NCI-H187 (cell line): ENCODE results near the gene THADA.

Experiments used
- DNase-seq, 2 experiments: peaks; one replicate each; lab custom pipeline; 2025; lab: John Stamatoyannopoulos, UW

THADA gene

DNA sequence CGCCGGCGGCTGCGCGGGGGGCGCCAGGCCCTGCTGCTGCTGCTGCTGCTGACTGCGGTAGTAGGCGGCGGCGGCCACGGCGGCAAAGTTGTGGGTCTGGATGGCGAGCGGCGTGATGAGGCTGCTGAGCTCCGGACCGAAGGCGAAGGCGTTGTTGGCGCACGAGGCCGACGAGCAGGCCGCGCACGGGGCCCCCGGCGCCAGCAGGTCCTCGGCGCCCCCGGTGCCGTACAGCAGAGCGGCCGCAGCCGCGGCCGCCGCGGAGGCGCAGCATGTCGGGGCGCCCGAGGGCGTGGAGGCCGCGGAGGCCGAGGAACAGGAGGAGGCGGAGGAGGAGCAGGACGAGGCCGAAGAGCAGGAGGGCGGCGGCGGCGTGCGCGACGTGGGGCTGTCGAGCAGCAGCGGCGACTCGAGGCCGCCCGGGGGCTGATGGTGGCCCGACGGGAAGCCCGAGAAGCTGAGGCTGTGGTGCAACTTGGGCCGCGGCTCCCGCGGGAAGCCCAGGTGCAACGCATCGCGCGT is 371.2 kb downstream of the THADA start:
- no peak for DNase-seq

DNA sequence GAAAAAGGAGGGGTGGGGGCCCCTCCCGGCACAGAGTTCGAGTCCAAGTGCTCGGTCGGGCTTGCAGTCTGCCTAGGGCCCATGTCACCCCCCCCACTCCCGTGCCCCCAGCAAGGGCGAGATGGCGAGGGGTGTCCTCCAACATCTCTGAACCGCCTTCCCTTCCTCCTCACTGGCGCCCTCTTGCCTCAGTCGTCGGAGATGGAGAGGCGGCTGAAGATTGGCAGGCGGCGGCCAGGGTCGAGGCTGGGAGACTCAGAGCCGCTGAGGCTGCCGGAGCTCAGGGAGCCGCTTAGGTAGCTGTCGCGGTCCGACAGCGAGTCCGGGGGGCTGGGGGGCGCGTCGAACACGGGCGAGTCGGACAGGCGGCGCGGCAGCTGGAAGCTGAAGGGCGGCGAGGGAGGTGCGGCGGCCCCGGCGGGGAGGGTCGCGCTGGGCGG is 371.7 kb downstream of the THADA start:
- DNase-seq = no peak

DNA sequence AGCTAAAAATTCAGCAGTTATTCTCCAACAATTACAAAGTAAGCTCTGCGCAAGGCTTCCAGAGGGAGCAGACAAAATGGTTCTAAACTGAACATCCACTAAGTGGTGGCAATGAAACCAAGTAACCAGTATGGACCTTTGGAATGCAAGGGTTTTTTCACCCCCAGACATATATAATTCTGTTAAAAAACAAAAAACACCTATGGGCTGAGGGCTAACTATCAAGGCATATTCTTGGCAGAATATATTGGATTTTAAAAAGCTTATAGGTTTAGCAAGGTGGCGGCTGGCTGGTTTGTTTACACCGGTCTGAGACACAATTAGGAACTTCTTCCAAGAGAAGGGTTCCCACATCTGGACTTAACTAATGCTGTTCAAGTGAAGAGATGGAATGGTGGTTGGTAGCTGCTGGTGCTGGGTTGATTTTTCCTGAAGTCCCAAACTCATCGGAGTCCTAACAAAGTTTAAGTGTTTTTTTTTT is 372.3 kb downstream of the THADA start:
- DNase-seq = no peak

DNA sequence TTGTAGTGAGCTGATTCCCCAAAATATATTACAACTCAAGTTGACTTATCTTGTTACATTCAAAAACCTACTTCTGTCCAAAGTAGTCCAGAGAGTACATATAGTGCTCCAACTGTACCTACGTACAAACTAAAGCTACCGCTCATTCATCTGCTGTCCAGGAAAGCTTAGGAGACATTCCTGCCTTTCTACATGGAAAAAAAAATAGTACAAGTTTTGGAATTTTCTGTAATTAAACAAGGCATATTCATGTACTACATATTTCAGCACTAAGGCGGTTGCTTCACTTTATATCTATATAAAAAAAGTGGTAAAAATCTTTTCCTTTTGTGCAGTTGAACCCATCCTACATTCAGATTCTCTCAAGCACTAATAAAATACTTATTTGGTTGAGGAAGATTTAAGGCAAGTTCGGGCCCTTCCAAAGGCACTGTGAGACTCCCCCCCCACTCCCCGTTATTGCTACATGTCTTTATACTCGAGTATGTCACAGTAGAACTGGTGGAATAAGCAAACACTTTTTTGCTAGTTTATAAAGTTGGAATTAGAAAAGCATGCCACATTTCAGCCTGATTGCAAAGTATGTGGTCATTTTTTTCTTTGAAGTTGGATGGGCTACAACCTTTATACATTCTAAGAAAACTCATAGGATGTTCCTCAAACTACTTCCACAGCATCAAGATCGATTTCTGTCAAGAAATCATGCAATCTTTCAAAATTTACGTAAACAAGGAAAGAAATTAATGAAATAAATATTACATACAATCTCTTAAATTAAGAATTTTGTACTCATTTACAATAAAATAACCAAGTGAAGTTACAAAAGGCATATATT is 373.1 kb downstream of the THADA start:
- DNase-seq = no peak

DNA sequence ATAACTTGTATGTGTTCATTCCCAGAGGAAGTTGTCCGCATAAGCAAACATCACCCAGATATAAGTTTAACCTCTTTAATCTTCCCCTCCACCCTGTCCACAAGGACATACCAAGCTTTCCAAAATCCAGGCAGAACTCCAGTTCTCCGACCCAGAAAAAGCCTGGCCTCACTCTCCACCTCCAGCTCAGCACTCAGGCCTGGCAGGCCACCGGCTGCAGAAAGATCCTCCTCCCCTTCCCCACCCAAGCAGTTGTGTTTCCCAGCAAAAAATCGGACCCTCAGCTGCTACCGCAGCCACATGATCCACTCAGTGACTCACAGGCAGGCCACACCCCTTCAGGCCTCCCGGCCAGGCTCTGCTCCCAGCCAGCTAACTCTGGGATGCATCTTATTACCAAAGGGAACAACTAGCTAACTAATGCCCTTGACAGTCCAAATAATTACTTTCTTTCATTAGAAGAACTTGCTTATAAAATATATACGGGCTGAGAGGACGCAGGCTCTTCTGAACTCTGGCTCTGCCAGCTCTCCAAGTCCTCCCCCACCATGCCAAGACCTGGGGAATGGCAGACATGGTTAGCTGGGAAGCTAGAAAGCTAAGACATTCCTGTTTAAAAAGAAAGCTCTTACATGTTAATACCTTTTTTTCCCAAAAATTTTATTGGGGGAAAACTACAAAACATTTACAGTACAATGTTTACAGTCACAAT is 373.9 kb downstream of the THADA start:
- no peak for DNase-seq

DNA sequence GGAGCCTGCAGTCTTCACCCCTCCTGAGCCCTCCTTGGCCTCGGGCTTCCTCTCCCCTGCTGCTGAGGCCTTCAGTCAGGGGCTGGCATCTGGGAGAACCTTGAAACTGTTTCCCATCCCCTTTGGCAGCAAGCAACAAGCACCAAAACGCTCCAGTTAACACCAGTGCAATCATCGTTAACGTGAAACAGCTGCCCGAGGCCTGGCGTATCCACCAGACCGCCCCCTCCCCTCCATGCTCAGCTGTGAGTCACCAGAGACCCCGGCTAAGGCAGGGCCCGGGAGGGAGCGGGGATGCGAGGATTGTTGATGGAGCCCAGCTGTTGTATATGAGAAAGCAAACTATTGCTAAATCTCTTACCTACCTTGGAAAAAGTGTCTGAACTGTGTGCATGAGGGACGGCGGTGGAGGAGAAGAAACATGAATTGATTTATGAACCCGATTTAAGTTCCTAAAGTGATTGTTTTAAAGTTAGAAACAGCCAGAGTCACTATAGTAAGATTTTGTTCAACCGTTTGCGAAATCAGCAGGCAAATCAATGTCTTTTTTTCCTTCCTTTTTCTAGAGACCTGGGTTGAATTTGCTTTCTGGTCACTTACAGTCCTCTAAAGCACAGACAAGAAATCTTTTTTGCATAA is 374.6 kb downstream of the THADA start:
- no peak for DNase-seq

DNA sequence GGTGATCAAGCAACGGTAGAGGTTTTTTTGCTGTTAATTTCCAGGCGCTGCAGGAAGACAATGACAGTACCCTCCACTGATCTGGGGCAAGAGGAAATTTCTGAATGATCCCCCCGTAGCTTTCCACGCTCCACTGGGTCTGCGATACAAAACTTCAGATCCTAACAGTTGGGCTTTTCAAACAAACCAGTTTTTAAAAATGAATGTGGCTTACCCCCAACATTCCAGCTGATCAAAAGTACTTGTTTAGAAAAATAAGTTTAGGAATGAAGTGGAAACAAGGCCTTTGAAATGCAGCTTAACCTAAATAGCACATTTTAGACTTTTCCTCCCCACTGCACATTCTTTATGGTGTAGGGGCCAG is 375.1 kb downstream of the THADA start:
- DNase-seq = no peak

DNA sequence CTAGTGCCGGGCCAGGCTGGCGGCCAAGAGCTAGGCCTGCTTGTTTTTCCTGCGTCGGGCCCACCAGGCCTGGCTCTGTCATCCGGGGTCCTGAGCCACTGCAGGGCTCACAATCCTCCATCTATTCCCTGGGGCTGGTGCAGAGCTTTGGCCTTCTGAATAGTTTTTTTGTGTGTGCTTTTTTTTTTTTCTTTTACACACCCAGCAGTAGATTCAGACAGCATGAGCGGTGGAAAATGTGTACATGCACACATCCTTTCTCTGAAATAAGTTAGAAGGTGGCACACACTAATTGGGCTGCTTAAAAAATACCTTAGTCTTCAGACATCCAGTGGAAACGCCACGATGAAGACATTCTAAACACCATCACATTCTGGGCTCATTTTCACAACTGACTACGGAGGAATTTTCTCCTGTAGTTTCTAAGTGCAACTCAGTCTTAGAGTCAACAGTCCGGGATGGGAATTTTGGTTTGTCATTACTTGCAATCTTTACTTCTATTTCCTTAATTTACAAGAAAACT is 375.5 kb downstream of the THADA start:
- no peak for DNase-seq

DNA sequence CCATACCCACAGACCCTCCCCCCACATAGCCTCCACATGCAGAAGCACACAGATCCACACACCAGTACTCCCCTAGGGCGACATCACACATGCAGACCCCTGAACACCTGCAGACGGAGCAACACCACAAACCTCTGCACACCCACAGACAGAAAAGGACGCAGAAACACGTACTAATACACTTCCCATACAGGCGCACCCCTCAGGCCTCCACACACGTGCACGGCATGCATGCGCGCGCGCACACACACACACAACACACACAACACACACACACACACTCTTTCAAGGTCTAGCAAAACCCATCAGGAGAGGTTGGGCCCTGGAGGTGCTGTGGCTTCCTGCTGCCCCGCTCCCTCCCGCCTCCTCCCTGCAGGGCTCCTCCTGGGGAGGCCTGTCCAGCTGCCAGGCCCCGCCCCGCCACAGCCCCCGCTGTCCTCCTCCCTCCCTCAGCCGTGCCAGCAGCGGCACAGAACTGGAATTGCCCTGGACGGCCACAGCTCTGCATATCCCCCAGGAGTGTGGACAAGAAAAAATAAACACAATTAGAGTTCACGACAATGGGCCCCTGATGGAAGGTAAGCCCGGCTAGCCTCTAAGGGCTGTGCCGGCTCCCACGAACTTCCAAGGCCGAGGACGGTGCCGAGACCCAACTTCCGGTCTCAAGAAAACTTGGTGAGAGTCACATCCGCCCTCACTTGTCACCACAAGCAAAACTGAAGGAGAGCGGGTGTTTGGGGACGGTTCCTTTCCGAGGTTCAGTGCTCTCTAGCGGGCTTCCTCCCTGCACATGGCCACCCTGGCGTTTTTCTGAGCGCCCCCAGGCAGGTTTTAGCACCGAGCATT is 376.2 kb downstream of the THADA start:
- DNase-seq = no peak

DNA sequence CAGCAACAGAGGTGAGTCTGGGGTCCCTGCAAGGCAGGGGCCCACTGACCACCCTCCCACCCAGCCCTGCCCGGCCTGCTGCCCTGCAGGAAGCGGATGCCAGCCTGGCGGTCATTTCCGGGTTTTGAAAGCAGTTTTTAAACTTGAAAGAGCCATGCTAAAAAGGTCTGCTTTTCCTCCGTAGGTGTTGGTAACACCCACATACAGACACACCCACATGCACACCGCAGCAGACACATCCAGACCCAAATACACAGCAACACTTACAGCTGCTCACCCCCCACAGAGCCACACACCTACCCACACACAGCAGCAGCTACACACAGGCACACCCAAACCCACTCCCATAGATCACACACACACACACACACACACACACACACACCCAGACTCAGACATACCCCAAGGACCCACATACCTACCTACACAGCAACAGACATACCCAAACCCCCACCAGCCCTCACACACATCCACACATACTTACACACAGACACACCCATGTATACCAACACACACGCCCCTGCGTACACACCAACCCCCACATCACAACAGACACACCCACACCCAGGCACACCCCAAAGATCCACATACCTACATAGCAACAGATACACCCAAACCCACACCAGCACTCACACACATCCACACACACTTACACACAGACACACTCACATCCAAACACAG is 377.0 kb downstream of the THADA start:
- DNase-seq = no peak

DNA sequence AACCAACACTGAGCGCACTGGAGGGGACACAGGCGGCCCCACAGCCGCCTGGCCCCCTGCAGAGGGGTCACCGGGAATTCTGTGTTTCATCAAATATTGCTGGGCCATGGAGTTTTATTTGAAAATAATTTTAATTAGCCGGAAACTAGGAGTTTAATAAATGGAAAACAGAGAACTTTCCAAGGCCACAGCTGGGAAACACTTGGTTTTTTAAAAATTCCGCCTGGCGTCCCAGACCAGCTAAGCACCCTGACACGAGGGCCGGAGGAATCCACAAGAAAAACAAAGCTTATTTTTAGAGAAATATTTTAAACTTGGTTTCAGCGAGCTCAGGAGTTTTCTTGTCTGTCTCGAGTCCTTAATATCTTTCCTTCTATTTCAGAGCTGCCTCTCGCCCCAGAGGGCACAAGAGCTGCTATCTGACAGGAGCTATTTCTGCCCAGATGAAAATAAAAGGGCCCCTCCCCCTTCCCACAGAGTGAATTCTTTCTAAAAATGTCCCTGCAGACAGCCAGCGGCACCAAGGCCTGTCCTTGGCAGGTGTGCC is 377.6 kb downstream of the THADA start:
- DNase-seq = no peak

DNA sequence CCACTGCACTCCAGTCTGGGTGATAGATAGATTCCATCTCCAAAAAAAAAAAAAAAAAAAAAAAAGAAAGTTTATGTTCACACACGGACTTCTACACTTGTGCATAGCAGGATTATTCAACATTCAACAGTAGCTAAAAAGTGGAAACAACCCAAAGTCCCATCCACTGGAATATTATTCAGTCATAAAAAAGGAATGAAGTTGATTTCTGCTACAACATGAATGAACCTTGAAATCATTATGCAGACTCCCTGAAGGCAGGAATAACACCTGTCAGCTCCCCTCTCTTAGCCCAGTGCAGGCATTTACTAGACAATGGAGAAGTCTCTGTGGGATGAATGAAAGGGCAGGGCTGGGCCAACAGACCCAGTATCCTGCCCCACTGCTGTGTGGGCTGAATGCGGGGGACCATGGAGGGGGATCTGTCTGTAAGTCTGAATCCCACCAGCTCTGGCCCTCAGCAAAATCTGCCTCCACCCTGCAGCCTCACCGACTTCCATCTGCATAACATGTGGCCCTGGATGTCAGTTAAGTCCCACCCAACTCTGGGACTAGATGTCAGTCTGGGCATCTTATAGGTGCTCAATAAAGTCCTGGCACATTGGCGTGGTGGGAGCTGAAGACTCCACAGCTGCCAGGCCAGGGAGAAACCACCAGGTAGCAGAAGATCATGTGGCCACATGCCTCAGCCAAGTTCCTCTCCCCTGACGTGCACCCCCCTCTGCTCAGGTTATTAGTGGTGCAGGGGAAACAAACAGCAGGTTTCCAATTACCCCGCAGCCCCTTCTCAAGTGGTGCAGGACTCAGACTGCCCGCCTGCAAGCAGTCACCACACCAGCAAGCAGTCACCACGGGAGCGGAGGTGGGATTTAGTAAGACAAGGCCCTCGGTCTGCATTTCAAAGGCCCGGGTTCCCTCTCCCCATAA is 378.3 kb downstream of the THADA start:
- no peak for DNase-seq

DNA sequence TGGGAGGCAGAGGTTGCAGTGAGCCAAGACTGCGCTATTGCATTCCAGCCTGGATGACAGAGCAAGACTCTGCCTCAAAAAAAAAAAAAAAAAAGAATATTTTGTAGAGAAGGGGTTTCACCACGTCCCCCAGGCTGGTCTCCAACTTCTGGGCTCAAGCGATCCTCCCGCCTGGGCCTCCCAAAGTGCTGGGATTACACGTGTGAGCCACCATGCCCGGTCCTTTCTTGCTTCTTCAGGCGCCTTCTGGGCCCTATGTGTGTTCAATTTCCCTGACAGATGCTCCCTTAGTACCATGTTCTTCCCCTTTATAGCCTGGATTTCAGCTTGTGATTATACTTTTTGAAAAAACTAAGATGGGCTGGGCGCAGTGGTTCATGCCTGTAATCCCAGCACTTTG is 379.2 kb downstream of the THADA start:
- no peak for DNase-seq

DNA sequence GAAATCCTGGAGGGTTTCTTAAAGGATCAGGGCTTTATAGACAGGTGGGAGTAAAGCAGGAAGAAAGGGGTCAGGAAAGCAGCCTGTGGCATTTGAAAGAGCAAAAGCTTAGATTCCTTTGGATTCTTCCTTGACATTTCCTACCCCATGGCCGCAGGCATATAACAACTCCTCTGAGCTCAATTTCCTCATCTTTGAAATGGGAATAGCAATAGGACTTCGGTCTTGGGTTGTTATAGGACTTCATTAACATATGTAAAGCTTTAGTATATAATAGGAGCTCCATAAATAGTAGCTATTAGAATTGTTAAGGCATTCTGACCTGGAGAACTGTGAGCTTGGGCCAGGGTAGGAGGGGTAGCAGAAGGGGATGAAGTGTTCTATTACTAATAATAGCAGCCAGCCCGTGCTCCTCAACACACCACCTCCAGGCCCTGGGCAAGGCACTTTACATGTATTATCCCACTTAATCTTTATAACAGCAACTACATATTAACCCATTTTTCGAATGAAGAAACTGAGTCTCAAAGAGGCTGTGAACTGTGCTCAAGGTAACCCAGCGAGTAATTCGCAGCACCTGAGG is 380.1 kb downstream of the THADA start:
- no peak for DNase-seq

DNA sequence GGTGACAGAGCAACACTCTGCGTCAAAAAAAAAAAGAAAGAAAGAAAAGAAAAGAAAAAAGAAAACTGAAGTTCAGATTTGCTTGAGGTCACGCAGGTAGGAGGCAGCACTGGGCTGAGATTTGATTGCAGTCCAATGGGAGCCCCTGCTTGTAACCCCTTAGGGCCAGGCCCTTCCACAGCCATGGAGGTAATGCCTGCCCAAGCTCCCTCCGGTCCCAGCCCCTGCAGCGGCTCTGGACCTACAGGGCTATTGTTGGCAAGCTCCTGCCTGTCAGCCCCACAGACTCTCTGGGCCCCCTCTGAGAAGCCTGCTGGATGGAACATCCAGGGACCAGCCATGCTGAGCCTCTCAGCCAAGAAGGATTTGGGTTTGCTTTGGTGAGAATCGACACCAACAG is 381.6 kb downstream of the THADA start:
- no peak for DNase-seq

DNA sequence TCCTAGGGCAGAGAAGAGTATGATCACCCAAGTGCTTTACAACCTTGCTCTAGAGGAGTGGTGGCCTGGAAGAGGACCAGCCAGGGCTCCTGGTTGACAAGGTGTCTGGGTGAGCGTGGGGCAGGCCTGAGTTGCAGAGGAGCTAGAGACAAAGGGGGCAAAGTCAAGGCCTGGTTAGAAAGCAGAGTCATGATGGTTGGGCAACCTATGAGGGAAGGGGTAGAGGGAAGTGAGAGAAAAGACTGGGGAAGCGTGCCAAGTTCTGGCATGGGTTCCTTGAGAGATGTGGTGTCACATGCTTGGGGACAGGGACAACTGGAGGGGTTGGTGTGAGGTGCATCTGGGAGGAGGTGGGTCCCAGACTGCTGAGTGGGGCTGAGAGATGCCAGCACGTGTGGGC is 382.9 kb downstream of the THADA start:
- DNase-seq = no peak

DNA sequence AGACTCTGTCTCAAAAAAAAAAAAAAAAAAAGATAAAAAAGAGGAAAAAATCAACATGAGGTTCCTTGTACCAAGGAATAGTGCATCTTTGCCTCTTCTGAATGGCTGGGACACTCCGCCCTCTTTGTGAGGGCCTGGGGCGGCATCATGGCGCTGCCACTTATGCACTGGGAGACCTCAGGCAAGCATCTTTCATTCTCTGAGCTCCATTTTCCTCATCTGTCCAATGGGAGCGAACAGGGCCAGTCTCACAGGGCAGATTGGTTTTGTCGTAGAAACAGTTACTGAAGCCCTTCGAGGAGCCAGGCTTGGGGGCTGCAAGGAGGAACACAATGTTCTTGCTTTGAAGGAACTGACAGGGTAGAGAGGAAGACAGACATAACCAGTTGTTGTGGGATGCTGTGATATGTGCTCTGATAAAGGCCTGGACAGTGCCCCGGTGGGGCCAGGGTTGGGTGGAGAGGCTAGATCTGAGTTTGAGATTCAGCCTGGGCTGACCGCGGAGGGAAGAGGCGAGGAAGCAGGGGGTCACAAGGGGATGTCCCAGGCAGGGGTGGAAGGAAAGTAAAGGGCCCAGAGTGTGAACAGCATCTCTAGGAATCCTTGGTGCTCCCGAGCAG is 383.5 kb downstream of the THADA start:
- DNase-seq = no peak

DNA sequence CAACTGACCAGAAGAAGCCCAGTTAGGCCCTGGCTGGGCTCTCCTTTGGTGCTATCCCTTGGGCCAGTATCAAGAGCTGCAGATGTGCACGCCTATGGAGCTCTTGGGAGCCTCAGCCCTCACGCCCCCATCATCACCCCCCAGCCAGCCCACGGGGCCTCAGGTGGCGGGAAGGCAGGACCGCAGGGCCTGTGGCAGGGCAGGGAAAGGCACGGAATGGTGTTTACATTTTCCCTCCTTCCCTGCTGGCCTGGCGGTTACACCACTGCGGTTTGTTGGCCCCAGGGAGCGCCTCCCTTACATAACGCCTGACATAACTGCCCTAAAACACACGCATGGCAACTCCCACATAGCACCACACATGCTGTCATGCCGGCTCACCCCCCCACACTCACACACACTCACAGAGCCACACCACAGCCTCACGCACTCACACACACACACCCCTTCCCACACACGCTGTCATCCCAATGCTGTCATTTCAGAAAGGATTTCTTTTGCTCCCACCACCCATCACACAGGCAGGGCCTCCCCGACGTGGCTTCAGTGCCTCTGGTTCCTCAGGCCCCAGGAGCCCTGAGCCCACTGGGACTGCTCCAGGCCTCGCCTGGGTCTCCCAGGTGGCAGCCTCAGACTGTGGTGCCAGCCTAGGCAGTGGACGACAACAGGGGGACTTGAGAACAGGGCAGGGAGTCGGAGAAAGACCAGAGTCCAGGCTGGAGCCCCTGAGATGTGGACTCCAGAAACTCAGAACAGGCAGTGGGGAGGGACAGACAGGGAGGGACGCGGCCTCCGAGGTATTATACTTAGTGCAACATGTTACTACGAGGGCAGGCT is 385.2 kb downstream of the THADA start:
- DNase-seq = no peak
